Transverse colon (tissue), 4 donors: ENCODE measurements around the gene LRP5. TPM values are rescaled to one million over a fixed set of nuclear protein-coding genes. Genes with fewer than 3 reads are reported as not detected.
"Not testable (repeated sequence)": the region's sequence is repeated elsewhere in the genome, so short reads cannot be mapped to it uniquely, and the experiment has no call there.

Experiments used
- DNase-seq: peaks from one replicate; pipeline ENCODE4 v3.0.0-alpha.2; 2019
- H3K27ac ChIP-seq, 4 donors: fragments of 200-600 bp; sonication (generic); 2 replicates each; pipeline ENCODE4 v1.5.1; 2016 to 2018; ENCODE audit warnings: inconsistent platforms in 4 of 4
- H3K27me3 ChIP-seq: fragments of 200-600 bp; sonication (generic); 2 replicates; pipeline ENCODE4 v1.5.1; 2017; ENCODE audit warnings: inconsistent platforms
- H3K36me3 ChIP-seq, 4 donors: fragments of 200-600 bp; sonication (generic); 2 replicates each; pipeline ENCODE4 v1.5.1; 2017 to 2019; ENCODE audit warnings: inconsistent platforms in 4 of 4
- H3K4me1 ChIP-seq, 4 donors: fragments of 200-600 bp; sonication (generic); 2 replicates each; pipeline ENCODE4 v1.5.1; 2017 to 2020; ENCODE audit warnings: inconsistent platforms in 4 of 4
- H3K4me3 ChIP-seq, 4 donors: fragments of 200-600 bp; sonication (generic); 1 replicate in 1 of 4; 2 replicates in 3 of 4; pipeline versions ENCODE4 v1.5.1 to v1.6.1; 2017 to 2019; ENCODE audit warnings: inconsistent platforms in 4 of 4
- H3K9me3 ChIP-seq, 2 donors: fragments of 200-600 bp; sonication (generic); 2 replicates each; pipeline ENCODE4 v1.5.1; 2017 to 2019; ENCODE audit warnings: inconsistent platforms in 2 of 2
- EP300 ChIP-seq: sonication (generic); formaldehyde crosslinking; IDR thresholded peaks from one replicate; pipeline ENCODE4 v1.6.1; 2017; ENCODE audit warnings: antibody characterized with exemption, low read depth
- POLR2A ChIP-seq: fragments of 450-650 bp; IDR thresholded peaks from one replicate; pipeline ENCODE4 v1.6.1; 2016; ENCODE audit warnings: antibody characterized with exemption, mild to moderate bottlenecking, moderate library complexity
- POLR2AphosphoS5 ChIP-seq, 3 donors: sonication (generic); formaldehyde crosslinking; IDR thresholded peaks; one replicate each; pipeline ENCODE4 v1.6.1; 2016; ENCODE audit warnings: antibody characterized with exemption in 3 of 3
- WGBS, 2 donors: methylation state at CpG; one replicate each; pipeline ENCODE4 v1.1.5; 2018; ENCODE audit warnings: low coverage in 1 of 2; 5-methylcytosine and 5-hydroxymethylcytosine counted together
- in situ Hi-C, 4 donors: fragments of 200-750 bp; cut with MboI; loops; one replicate each; pipeline versions ENCODE4 v1.15.0 to v1.15.1; 2017; ENCODE audit warnings: low sequenced_read_pairs in 3 of 4, low pct_ligation_motif_present in 1 of 4, low pct_unique_long_range_greater_than_20kb in 1 of 4
- intact Hi-C: fragments of 100-400 bp; cut with DNase I; formaldehyde crosslinking; loops from one replicate; pipeline ENCODE4 v1.15.1; 2023; ENCODE audit warnings: low total_unique reads
- total RNA-seq, 4 donors: library from RNA; depleted of rRNA; stranded (reverse); fragments of >200 nt; gene quantifications; one replicate each; pipeline ENCODE4 v1.1.0, GENCODE V29; 2016
- TF ChIP-seq, protein P1 (sequence below), 5 experiments: fragments of 200-600 bp in 3 of 5; fragments of 450-650 bp in 2 of 5; sonication (generic) in 3 of 5; IDR thresholded peaks; 1 replicate in 2 of 5; 2 replicates in 3 of 5; pipeline ENCODE4 v1.5.1; 2016 to 2017; ENCODE audit warnings: antibody characterized with exemption in 5 of 5, inconsistent platforms in 3 of 5, mild to moderate bottlenecking in 2 of 5, moderate library complexity in 1 of 5

The LRP5 gene
- total RNA-seq, 4 donors from 2014 or later, result 72.6 to 138 (median 82.3) TPM

DNA sequence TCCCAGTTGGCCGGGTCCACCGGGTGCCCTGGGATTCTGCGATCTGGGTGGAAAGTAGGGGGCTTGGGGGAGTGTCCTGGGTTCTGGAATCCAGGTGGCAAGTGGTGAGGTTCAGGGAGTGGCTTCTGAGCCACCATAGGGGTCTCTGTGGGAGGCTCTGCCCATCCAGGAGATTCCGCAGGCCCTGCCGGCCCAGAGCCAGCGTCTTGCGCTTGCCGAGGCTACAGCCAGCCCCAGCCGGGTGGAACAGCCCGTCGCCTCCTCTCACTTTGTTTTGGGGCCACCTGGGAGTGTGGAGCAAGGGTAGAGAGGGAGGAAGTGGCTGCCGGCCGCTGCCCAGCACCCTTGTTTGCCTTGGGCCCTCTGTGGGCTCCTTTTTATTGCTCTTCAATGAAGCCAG lies 87.5 kb downstream of the LRP5 start:
- no peak for DNase-seq
- H3K4me1 ChIP-seq, result peaks cover 18 to 39% (median 30%) of the 10 kb centered on the region in 4 donors
- peak overlapping the region; percentile 74 to 91 (median 83) for H3K27ac ChIP-seq
- no peaks in the 10 kb centered on the region for H3K9me3 ChIP-seq
- TF ChIP-seq, protein P1, sequence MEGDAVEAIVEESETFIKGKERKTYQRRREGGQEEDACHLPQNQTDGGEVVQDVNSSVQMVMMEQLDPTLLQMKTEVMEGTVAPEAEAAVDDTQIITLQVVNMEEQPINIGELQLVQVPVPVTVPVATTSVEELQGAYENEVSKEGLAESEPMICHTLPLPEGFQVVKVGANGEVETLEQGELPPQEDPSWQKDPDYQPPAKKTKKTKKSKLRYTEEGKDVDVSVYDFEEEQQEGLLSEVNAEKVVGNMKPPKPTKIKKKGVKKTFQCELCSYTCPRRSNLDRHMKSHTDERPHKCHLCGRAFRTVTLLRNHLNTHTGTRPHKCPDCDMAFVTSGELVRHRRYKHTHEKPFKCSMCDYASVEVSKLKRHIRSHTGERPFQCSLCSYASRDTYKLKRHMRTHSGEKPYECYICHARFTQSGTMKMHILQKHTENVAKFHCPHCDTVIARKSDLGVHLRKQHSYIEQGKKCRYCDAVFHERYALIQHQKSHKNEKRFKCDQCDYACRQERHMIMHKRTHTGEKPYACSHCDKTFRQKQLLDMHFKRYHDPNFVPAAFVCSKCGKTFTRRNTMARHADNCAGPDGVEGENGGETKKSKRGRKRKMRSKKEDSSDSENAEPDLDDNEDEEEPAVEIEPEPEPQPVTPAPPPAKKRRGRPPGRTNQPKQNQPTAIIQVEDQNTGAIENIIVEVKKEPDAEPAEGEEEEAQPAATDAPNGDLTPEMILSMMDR (IDR thresholded peaks at IDR 0.05), result no peak
- TF ChIP-seq POLR2AphosphoS5 (IDR thresholded peaks at IDR 0.05), result no peak
- no peak overlapping the region for H3K4me3 ChIP-seq
- peaks cover 0 to 7% (median 0%) of the 10 kb centered on the region in 4 donors for H3K36me3 ChIP-seq
- 78% methylated on average over 12 of the region's 13 CpGs; no CpG with 5 or more reads in 1 of the 2 donors for WGBS, 2 donors
- in situ Hi-C loops (loop anchor here in 1 of 4 donors (25.0 kb wide), 1 partner anchor 138 kb away; the partner anchor contains the start of gene C11orf24), intact Hi-C loops (no loop called here)
- H3K27me3 ChIP-seq, result no peaks in the 10 kb centered on the region

- WGBS, 2 donors, result 62 to 76% methylated on average over 5 to 7 of the region's 7 CpGs
- H3K36me3 ChIP-seq, DNase-seq, H3K27me3 ChIP-seq, in situ Hi-C loops, intact Hi-C loops, H3K4me3 ChIP-seq, H3K9me3 ChIP-seq: not testable (repeated sequence)
- Histone ChIP-seq H3K4me1 (peaks cover 18 to 41% (median 32%) of the 10 kb centered on the region in 4 donors), H3K27ac (peak overlapping the region; percentile 74 to 91 (median 83))
Measured at GRCh38 chr11:68400584-68400983, 88.2 kb downstream of the LRP5 start.

- intact Hi-C loops (no loop called here), in situ Hi-C loops (no loop called here)
- no peaks in the 10 kb centered on the region for H3K27me3 ChIP-seq
- DNase-seq, result no peak
- peak overlapping the region in 1 of 4 donors; percentile 91 for H3K27ac ChIP-seq
- peaks cover 24 to 54% (median 45%) of the 10 kb centered on the region in 4 donors for H3K4me1 ChIP-seq
- peaks cover 0 to 7% (median 0%) of the 10 kb centered on the region in 4 donors for H3K36me3 ChIP-seq
- no peaks in the 10 kb centered on the region for H3K9me3 ChIP-seq
- 80 to 90% methylated on average over 2 to 7 of the region's 7 CpGs for WGBS, 2 donors
- H3K4me3 ChIP-seq, result no peak overlapping the region
- TF ChIP-seq, protein P1 (IDR thresholded peaks at IDR 0.05), result no peak
- TF ChIP-seq POLR2A (no peak), POLR2AphosphoS5 (IDR thresholded peaks at IDR 0.05) (no peak), EP300 (no peak)
Measured at GRCh38 chr11:68401856-68402255, 89.5 kb downstream of the LRP5 start.

- in situ Hi-C loops, result no loop called here
- Histone ChIP-seq H3K9me3 (no peaks in the 10 kb centered on the region), H3K27ac (no peak overlapping the region), H3K27me3 (no peaks in the 10 kb centered on the region), H3K4me3 (no peak overlapping the region), H3K4me1 (peaks cover 24 to 58% (median 49%) of the 10 kb centered on the region in 4 donors), H3K36me3 (peaks cover 0 to 7% (median 0%) of the 10 kb centered on the region in 4 donors)
- TF ChIP-seq POLR2A, result no peak
- TF ChIP-seq, protein P1 (IDR thresholded peaks at IDR 0.05), result peak in 1 of 5 experiments; percentile 22
- WGBS, 2 donors, result 89% methylated on average over 15 of the region's 15 CpGs; no CpG with 5 or more reads in 1 of the 2 donors
- intact Hi-C loops, result no loop called here
- DNase-seq, result no peak
Measured at GRCh38 chr11:68402355-68403031, 90.1 kb downstream of the LRP5 start.
